ENCODE data around the gene PHF21B.

PHF21B gene

DNA sequence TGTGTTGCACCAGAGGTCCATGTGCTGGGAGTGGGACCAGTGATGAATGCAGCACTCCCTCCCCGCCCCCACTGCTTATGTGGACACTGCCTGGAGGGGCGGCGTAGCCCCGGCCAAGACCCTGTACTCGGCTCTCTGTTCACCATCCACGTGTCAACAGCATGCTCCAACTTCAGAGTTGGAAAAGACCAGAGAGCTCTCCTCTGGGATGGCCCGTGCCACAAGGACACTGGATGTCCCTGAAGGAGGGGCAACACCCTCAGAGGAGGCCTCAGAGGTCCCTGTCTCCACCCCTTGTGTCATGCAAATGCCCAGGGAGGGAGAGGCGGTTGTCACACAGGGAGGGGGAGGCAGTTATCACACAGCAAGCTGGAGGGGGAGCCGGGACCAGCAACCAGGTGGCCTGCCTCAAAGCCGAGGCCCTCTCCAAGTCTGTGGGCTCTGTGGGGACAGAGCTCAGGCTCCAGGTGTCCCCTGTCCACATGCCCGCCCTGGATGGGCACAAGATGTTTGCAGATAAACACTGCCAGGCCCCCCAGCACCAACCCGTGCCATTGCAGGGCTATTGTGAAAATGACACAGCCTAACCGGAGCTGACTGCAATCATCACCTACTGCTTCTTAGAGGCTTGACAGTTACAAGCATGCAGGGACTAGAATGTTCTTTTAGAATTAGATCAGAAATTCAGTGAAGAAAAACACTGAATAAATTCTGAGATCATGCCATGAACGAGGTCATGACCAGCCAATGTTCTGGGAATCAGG is 121.1 kb downstream of the PHF21B start:
- no peak overlapping the region for H3K4me3 ChIP-seq (replicated peaks in 1 of 2; ENCODE audit: low read depth in 2 of 2, low read length in 2 of 2)
- TF ChIP-seq, protein P1, sequence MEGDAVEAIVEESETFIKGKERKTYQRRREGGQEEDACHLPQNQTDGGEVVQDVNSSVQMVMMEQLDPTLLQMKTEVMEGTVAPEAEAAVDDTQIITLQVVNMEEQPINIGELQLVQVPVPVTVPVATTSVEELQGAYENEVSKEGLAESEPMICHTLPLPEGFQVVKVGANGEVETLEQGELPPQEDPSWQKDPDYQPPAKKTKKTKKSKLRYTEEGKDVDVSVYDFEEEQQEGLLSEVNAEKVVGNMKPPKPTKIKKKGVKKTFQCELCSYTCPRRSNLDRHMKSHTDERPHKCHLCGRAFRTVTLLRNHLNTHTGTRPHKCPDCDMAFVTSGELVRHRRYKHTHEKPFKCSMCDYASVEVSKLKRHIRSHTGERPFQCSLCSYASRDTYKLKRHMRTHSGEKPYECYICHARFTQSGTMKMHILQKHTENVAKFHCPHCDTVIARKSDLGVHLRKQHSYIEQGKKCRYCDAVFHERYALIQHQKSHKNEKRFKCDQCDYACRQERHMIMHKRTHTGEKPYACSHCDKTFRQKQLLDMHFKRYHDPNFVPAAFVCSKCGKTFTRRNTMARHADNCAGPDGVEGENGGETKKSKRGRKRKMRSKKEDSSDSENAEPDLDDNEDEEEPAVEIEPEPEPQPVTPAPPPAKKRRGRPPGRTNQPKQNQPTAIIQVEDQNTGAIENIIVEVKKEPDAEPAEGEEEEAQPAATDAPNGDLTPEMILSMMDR (IDR thresholded peaks at IDR 0.05; ENCODE audit: low read depth, low read length): no peak
- no peak for DNase-seq (ENCODE audit: low read depth in 2 of 2)

DNA sequence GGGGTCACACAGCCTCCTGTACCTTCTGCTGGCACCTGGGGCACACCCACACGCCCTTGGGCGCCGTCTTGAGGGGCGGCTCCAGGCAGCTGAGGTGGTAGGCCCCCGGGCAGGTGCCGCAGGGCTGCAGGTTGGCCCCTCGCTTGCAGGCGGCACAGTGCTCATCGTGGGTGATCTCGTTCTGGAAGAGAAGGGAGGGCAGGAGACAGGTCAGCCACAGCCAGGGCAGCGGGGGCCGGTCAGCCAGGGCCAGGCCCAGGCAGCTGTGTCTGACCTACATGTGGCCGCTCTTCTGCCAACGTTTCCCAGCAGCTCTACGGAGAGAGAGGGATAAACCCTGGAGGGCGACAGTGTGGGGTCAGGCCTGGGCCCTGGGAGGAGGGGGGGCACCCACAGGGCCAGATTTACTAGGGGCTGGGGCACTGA is 121.9 kb downstream of the PHF21B start:
- TF ChIP-seq, protein P1 (IDR thresholded peaks at IDR 0.05; ENCODE audit: low read depth, low read length): no peak
- H3K4me3 ChIP-seq (replicated peaks in 1 of 2; ENCODE audit: low read depth in 2 of 2, low read length in 2 of 2): no peak overlapping the region
- no peak for DNase-seq (ENCODE audit: low read depth in 2 of 2)

DNA sequence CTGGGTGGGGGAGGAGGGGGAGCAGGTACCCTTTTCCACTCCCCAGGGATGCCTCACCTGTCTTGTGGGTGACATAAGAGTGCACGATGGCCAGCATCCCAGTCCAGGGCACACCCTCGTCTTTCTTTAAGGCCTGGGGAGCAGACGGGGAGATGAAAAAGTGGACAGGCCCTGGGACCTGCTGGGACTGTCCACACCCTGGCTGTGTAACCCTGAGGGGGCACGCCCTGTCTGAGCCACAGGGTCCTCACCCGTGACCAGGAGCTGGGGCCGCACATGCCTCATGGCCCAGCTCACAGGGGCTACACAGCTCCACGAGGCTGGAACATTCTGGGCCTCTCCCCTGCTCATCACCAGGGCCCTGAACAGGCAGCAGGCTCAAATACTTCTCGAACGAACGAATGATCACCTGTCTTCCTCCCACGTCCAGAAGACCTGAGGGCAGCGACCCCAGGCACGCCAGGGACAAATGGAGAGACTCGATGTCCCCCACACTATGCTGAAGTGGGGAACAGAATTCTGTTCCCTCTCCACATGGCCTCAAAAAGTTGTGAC is 123.9 kb downstream of the PHF21B start:
- no peak for DNase-seq (ENCODE audit: low read depth in 2 of 2)
- no peak overlapping the region for H3K4me3 ChIP-seq (replicated peaks in 1 of 2; ENCODE audit: low read depth in 2 of 2, low read length in 2 of 2)
- TF ChIP-seq, protein P1 (IDR thresholded peaks at IDR 0.05; ENCODE audit: low read depth, low read length): no peak

DNA sequence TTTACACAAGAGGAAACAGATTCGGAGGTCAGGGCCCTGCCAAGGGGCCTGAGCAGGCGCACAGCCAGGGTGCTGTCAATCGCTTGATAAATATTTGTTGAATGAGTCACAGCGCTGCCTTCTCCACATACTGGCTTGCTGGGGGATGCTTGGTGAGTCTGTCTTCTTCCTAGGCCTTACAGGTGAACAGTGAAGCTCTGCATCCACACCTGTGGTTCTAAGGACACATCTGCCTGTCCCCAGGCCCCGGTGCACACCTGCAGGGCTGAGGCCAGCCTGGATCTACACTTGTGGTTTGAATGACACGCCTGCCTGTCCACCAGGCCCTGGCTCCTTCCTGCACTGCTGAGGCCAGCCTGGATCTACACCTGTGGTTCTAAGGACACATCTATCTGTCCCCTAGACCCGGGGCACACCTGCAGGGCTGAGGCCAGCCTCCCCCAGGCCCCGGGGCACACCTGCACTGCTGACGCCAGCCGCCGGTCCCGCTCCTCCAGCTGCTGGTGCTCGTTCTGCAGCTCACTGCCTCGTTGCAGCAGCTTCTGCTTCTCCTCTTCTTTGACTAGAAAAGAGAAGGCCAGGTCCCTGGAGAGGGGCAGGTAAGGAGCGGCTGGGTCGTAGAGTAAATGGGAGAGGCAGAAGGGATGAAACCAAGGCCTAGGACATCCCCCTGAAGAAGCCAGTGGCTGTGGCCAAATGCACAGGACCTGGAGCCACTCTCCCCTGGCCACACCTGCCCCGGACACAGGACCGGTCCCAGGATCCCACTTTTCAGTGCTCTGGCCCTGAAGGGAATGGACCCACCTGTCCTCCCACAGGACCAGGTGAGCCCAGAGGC is 124.6 kb downstream of the PHF21B start:
- TF ChIP-seq, protein P1 (IDR thresholded peaks at IDR 0.05; ENCODE audit: low read depth, low read length): no peak
- DNase-seq (ENCODE audit: low read depth in 2 of 2): no peak
- no peak overlapping the region for H3K4me3 ChIP-seq (replicated peaks in 1 of 2; ENCODE audit: low read depth in 2 of 2, low read length in 2 of 2)

DNA sequence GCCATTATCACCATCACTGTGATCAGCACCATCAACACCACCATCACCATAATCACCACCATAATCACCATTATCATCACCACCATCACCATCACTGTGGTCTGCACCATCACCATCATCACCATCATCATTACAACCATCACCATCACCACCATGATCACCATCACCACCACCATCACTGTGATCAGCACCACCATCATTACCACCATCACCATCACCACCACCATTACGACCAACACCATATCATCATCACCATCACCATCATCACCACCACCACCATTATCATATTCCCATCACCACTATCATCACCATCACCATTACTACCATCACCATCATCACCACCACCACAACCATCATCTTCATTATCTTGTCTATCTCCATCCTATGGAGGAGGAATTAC is 125.2 kb downstream of the PHF21B start:
- TF ChIP-seq, protein P1 (IDR thresholded peaks at IDR 0.05; ENCODE audit: low read depth, low read length): no peak
- H3K4me3 ChIP-seq (replicated peaks in 1 of 2; ENCODE audit: low read depth in 2 of 2, low read length in 2 of 2): no peak overlapping the region
- DNase-seq (ENCODE audit: low read depth in 2 of 2): no peak

DNA sequence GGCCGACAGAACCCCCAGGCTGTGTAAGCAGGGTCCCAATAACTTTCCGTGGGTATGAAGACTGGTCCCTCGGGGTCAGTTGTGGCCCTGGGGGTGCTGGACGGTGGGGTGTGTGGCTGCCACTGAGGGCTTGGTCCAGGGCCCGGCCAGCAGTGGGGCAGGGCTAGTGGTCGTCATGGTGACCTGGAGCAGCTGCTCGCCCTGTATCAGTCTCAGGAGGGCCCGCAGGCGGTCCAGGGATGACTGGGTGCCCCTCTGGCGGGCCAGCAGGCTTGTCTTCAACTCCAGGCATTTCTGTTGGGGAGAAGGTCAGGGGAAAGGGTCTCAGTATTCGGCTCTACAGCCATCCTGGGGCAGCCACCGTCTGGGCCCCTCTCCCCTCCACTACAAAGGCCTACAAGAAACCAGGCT is 126.8 kb downstream of the PHF21B start:
- no peak for DNase-seq (ENCODE audit: low read depth in 2 of 2)
- no peak overlapping the region for H3K4me3 ChIP-seq (replicated peaks in 1 of 2; ENCODE audit: low read depth in 2 of 2, low read length in 2 of 2)
- TF ChIP-seq, protein P1 (IDR thresholded peaks at IDR 0.05; ENCODE audit: low read depth, low read length): no peak
